CD14-positive monocyte (primary cell): ENCODE results near the gene LTBP2. TPM values are rescaled to one million over a fixed set of nuclear protein-coding genes. Genes with fewer than 3 reads are reported as not detected.

ENCODE experiments used
- DNase-seq, 3 donors: peaks; one replicate each; pipeline ENCODE4 v3.0.0-alpha.2; 2011 to 2022
- H2AFZ ChIP-seq: 2 replicates; pipeline ENCODE4 v1.6.0; 2012; ENCODE audit warnings: mild to moderate bottlenecking, low read depth, low read length, inconsistent platforms; ENCODE audit not compliant: insufficient read depth, poor library complexity, severe bottlenecking
- H3K27ac ChIP-seq, 2 donors: 1 replicate in 1 of 2; 2 replicates in 1 of 2; pipeline ENCODE4 v1.5.1; 2012 to 2013; ENCODE audit warnings: low read length in 2 of 2, control low read depth in 1 of 2, inconsistent platforms in 1 of 2, low read depth in 1 of 2, mild to moderate bottlenecking in 1 of 2
- H3K27me3 ChIP-seq, 2 donors: one replicate each; pipeline versions ENCODE4 v1.6.0 to v1.6.1; 2011 to 2013; ENCODE audit warnings: low read length in 2 of 2; ENCODE audit not compliant: control insufficient read depth in 2 of 2, insufficient read depth in 2 of 2
- H3K36me3 ChIP-seq, 2 donors: replicated peaks in 1 of 2; 1 replicate in 1 of 2; 2 replicates in 1 of 2; pipeline versions ENCODE4 v1.5.1 to v1.6.1; 2012 to 2013; ENCODE audit warnings: low read length in 2 of 2, control low read depth in 1 of 2, inconsistent platforms in 1 of 2, mild to moderate bottlenecking in 1 of 2; ENCODE audit not compliant: insufficient read depth in 2 of 2, control insufficient read depth in 1 of 2
- H3K4me1 ChIP-seq, 2 donors: 1 replicate in 1 of 2; 2 replicates in 1 of 2; pipeline versions ENCODE4 v1.5.1 to v1.6.1; 2012 to 2013; ENCODE audit warnings: low read length in 2 of 2, control low read depth in 1 of 2, inconsistent platforms in 1 of 2, mild to moderate bottlenecking in 1 of 2, moderate library complexity in 1 of 2; ENCODE audit not compliant: insufficient read depth in 2 of 2, control insufficient read depth in 1 of 2
- H3K4me2 ChIP-seq: replicated peaks from 2 replicates; pipeline ENCODE3; 2012; ENCODE audit warnings: low read length, moderate library complexity, mild to moderate bottlenecking; ENCODE audit not compliant: poor library complexity, severe bottlenecking; ENCODE audit errors: extremely low read depth
- H3K4me3 ChIP-seq, 3 experiments: fragments of 200-600 bp in 1 of 3; sonication (generic) in 1 of 3; replicated peaks in 1 of 3; 1 replicate in 2 of 3; 2 replicates in 1 of 3; pipeline ENCODE4 v1.5.1; 2011 to 2013; ENCODE audit warnings: low read length in 3 of 3, mild to moderate bottlenecking in 3 of 3, control low read depth in 2 of 3, low read depth in 2 of 3, inconsistent platforms in 1 of 3, moderate library complexity in 1 of 3
- H3K79me2 ChIP-seq: 2 replicates; pipeline ENCODE4 v1.6.0; 2012; ENCODE audit warnings: mild to moderate bottlenecking, control low read depth, inconsistent platforms, low read length, moderate library complexity; ENCODE audit not compliant: insufficient read depth
- H3K9ac ChIP-seq: 2 replicates; pipeline ENCODE4 v1.6.0; 2017; ENCODE audit warnings: low read length, mild to moderate bottlenecking; ENCODE audit not compliant: insufficient read depth, poor library complexity, severe bottlenecking
- H3K9me3 ChIP-seq, 2 donors: replicated peaks in 1 of 2; 1 replicate in 1 of 2; 2 replicates in 1 of 2; pipeline versions ENCODE4 v1.5.1 to v1.6.1; 2012 to 2013; ENCODE audit warnings: low read length in 2 of 2, control low read depth in 1 of 2; ENCODE audit not compliant: control insufficient read depth in 1 of 2, insufficient read depth in 1 of 2
- H4K20me1 ChIP-seq: 2 replicates; pipeline ENCODE4 v1.6.0; 2012; ENCODE audit warnings: mild to moderate bottlenecking, low read length, control low read depth, moderate library complexity; ENCODE audit not compliant: insufficient read depth
- H3K27ac Mint-ChIP-seq, 7 donors: one replicate each; pipeline ENCODE4 v1.8.0; 2020; ENCODE audit warnings: mild to moderate bottlenecking in 7 of 7, mixed read lengths in 7 of 7, moderate library complexity in 6 of 7, inconsistent platforms in 2 of 7
- H3K27me3 Mint-ChIP-seq, 3 donors: one replicate each; pipeline ENCODE4 v1.8.0; 2021 to 2022; ENCODE audit warnings: low read depth in 3 of 3, mild to moderate bottlenecking in 3 of 3, mixed read lengths in 3 of 3, moderate library complexity in 3 of 3, inconsistent platforms in 1 of 3
- H3K36me3 Mint-ChIP-seq, 2 donors: one replicate each; pipeline ENCODE4 v1.8.0; 2020; ENCODE audit warnings: mixed read lengths in 2 of 2, inconsistent platforms in 1 of 2, mild to moderate bottlenecking in 1 of 2
- H3K4me1 Mint-ChIP-seq: one replicate; pipeline ENCODE4 v1.8.0; 2020; ENCODE audit warnings: mild to moderate bottlenecking, mixed read lengths
- H3K4me3 Mint-ChIP-seq, 2 donors: one replicate each; pipeline ENCODE4 v1.8.0; 2020; ENCODE audit warnings: mild to moderate bottlenecking in 2 of 2, mixed read lengths in 2 of 2, moderate library complexity in 1 of 2
- H3K9me3 Mint-ChIP-seq, 7 donors: one replicate each; pipeline ENCODE4 v1.8.0; 2020 to 2022; ENCODE audit warnings: mixed read lengths in 7 of 7, mild to moderate bottlenecking in 6 of 7, moderate library complexity in 6 of 7, inconsistent platforms in 2 of 7
- CTCF ChIP-seq: fragments of 200-600 bp; IDR thresholded peaks from one replicate; pipeline ENCODE4 v1.8.0; 2022; ENCODE audit warnings: antibody characterized with exemption, mild to moderate bottlenecking
- WGBS: methylation state at CpG from one replicate; pipeline ENCODE4 v1.1.5; 2013; ENCODE audit warnings: missing lambda C conversion rate; ENCODE audit not compliant: insufficient coverage; 5-methylcytosine and 5-hydroxymethylcytosine counted together
- intact Hi-C, 2 donors: fragments of 100-400 bp; cut with micrococcal nuclease; formaldehyde crosslinking; loops; one replicate each; pipeline versions ENCODE4 v1.15.0 to v1.15.1; 2023
- polyA plus RNA-seq, 3 donors: library from polyadenylated mRNA; depleted of rRNA in 1 of 3; unstranded in 2 of 3; stranded (reverse) in 1 of 3; fragments of 300-500 nt in 2 of 3; fragments of >200 nt in 1 of 3; fragmentation: Illumina TruSeq in 2 of 3; gene quantifications; 1 replicate in 2 of 3; 2 replicates in 1 of 3; pipeline ENCODE4 v1.2.3, GENCODE V29; 2012 to 2021

LTBP2 gene
- polyA plus RNA-seq, 3 donors = 0.04 to 0.24 (median 0.11) TPM

DNA sequence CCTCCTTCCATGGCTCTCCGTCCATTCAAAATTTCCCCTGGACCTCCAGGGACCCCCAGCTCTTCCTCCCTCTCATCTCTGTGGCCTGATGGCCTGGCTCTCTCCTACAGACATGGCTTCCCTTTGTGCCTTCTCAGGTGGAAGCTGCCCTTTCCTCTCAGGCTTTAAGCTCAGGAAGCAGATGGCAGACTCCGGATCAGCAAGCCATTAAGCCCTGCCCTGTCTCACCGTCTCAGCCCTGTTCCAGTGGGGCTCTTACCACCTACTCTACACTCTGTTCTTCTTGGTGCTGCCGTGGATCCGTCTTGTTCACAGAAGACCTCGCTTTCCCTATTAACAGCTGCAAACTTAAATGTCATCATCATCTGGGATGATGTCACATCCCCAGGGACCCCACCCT, 152.1 kb downstream of the LTBP2 start:
- DNase-seq = no peak
- Histone ChIP-seq H3K27me3 (no peaks in the 10 kb centered on the region), H3K36me3 (no peaks in the 10 kb centered on the region), H2AFZ (no peak overlapping the region), H3K4me2 (no peak overlapping the region), H3K4me3 (no peak overlapping the region), H3K9ac (no peak overlapping the region), H4K20me1 (peaks cover 5% of the 10 kb centered on the region), H3K4me1 (no peaks in the 10 kb centered on the region), H3K9me3 (no peaks in the 10 kb centered on the region), H3K27ac (no peak overlapping the region), H3K79me2 (no peaks in the 10 kb centered on the region)
- WGBS = 51% methylated on average over 6 of the region's 6 CpGs
- no peaks in the 10 kb centered on the region for H3K36me3 Mint-ChIP-seq
- H3K27me3 Mint-ChIP-seq = peaks cover 4 to 12% (median 4%) of the 10 kb centered on the region in 3 donors
- H3K27ac Mint-ChIP-seq = no peak overlapping the region
- H3K4me3 Mint-ChIP-seq = no peak overlapping the region
- H3K9me3 Mint-ChIP-seq = no peaks in the 10 kb centered on the region
- peaks cover 4% of the 10 kb centered on the region for H3K4me1 Mint-ChIP-seq
- intact Hi-C loops = no loop called here
- TF ChIP-seq CTCF = no peak

- Mint-ChIP-seq H3K4me1 (peaks cover 4% of the 10 kb centered on the region), H3K9me3 (peaks cover 0 to 1% (median 0%) of the 10 kb centered on the region in 7 donors), H3K36me3 (no peaks in the 10 kb centered on the region), H3K4me3 (no peak overlapping the region), H3K27ac (no peak overlapping the region), H3K27me3 (peaks cover 4 to 12% (median 4%) of the 10 kb centered on the region in 3 donors)
- Histone ChIP-seq H3K4me3 (no peak overlapping the region), H2AFZ (no peak overlapping the region), H3K36me3 (no peaks in the 10 kb centered on the region), H3K9me3 (no peaks in the 10 kb centered on the region), H4K20me1 (peaks cover 5% of the 10 kb centered on the region), H3K27ac (no peak overlapping the region), H3K27me3 (no peaks in the 10 kb centered on the region), H3K9ac (no peak overlapping the region), H3K4me1 (no peaks in the 10 kb centered on the region), H3K4me2 (no peak overlapping the region), H3K79me2 (no peaks in the 10 kb centered on the region)
- 75% methylated on average over 10 of the region's 10 CpGs for WGBS
- TF ChIP-seq CTCF = peak; percentile 71
- intact Hi-C loops = no loop called here
- peak; percentile 24 to 36 (median 33) for DNase-seq
These were observed 152.6 kb downstream of the LTBP2 start for GRCh38 chr14:74459289-74459946.
